H1 (cell line): Measurements from ENCODE around the gene CLEC16A. TPM values are rescaled to one million over a fixed set of nuclear protein-coding genes. Genes with fewer than 3 reads are reported as not detected.

Source experiments
- CTCF ChIA-PET: fragments of 300-600 bp; sonication (Branson Sonifier 250); formaldehyde crosslinking; loops from one replicate; lab custom pipeline; 2021; ENCODE audit not compliant: partially characterized antibody; lab: Charles Lee
- POLR2A ChIA-PET: fragments of 300-600 bp; sonication (Branson Sonifier 250); formaldehyde crosslinking; loops from one replicate; lab custom pipeline; 2021; ENCODE audit warnings: inconsistent platforms; ENCODE audit not compliant: partially characterized antibody; lab: Charles Lee
- DNase-seq, 2 experiments: peaks; one replicate each; pipeline versions ENCODE4 v3.0.0 to v3.0.0-alpha.2; 2010 to 2022; ENCODE audit warnings: low spot score in 2 of 2, low read depth in 1 of 2, mixed read lengths in 1 of 2
- FAIRE-seq: peaks from 2 replicates; lab custom pipeline; 2011; peaks lifted over from hg19 to GRCh38; lab: Jason Lieb, UNC
- H2AFZ ChIP-seq: 2 replicates; pipeline ENCODE4 v1.8.1; 2012; ENCODE audit warnings: low read length, inconsistent platforms
- H2AK5ac ChIP-seq: 2 replicates; pipeline ENCODE4 v1.6.1; 2013; ENCODE audit warnings: low read depth, low read length
- H2BK120ac ChIP-seq: replicated peaks from 2 replicates; pipeline ENCODE3; 2013; ENCODE audit warnings: low read depth, low read length, inconsistent platforms
- H2BK12ac ChIP-seq: 2 replicates; pipeline ENCODE4 v1.6.1; 2013; ENCODE audit warnings: low read depth, low read length
- H2BK15ac ChIP-seq: 2 replicates; pipeline ENCODE4 v1.6.1; 2013; ENCODE audit warnings: low read length
- H2BK20ac ChIP-seq: 2 replicates; pipeline ENCODE4 v1.6.1; 2013; ENCODE audit warnings: low read length
- H2BK5ac ChIP-seq: 2 replicates; pipeline ENCODE4 v1.6.1; 2013; ENCODE audit warnings: low read depth, low read length
- H3K14ac ChIP-seq: 2 replicates; pipeline ENCODE4 v1.6.1; 2013; ENCODE audit warnings: inconsistent platforms; ENCODE audit not compliant: insufficient read length
- H3K18ac ChIP-seq: 2 replicates; pipeline ENCODE4 v1.6.1; 2013; ENCODE audit warnings: low read length; ENCODE audit errors: extremely low read depth
- H3K23ac ChIP-seq: 2 replicates; pipeline ENCODE4 v1.6.1; 2013; ENCODE audit warnings: inconsistent platforms; ENCODE audit not compliant: insufficient read length
- H3K23me2 ChIP-seq: 2 replicates; pipeline ENCODE4 v1.6.1; 2013; ENCODE audit warnings: low read depth, low read length
- H3K27ac ChIP-seq: 2 replicates; pipeline ENCODE4 v1.6.1; 2011; ENCODE audit warnings: low read depth, low read length, inconsistent platforms
- H3K27me3 ChIP-seq, 4 experiments: replicated peaks in 1 of 4; 1 replicate in 1 of 4; 2 replicates in 3 of 4; pipeline versions ENCODE4 v1.6.1 to v1.8.1; 2011 to 2013; ENCODE audit warnings: low read length in 3 of 4, mild to moderate bottlenecking in 3 of 4, inconsistent platforms in 2 of 4, mixed read lengths in 2 of 4, moderate library complexity in 1 of 4; ENCODE audit not compliant: control insufficient read depth in 3 of 4, insufficient read depth in 3 of 4; ENCODE audit errors: extremely low read depth in 1 of 4
- H3K36me3 ChIP-seq, 4 experiments: 2 replicates each; pipeline versions ENCODE4 v1.6.1 to v1.8.1; 2011 to 2013; ENCODE audit warnings: mild to moderate bottlenecking in 4 of 4, low read length in 3 of 4, moderate library complexity in 2 of 4, control low read depth in 1 of 4, inconsistent platforms in 1 of 4; ENCODE audit not compliant: insufficient read depth in 4 of 4, control insufficient read depth in 2 of 4
- H3K4ac ChIP-seq: replicated peaks from 2 replicates; pipeline ENCODE3; 2013; ENCODE audit warnings: low read length, low read depth, mixed read lengths, inconsistent platforms; ENCODE audit not compliant: insufficient read length
- H3K4me1 ChIP-seq, 4 experiments: replicated peaks in 1 of 4; 1 replicate in 1 of 4; 2 replicates in 3 of 4; pipeline versions ENCODE4 v1.6.1 to v1.8.1; 2011 to 2013; ENCODE audit warnings: low read length in 3 of 4, inconsistent platforms in 2 of 4, mixed read lengths in 1 of 4; ENCODE audit not compliant: insufficient read depth in 4 of 4, control insufficient read depth in 3 of 4
- H3K4me2 ChIP-seq, 2 experiments: 2 replicates each; pipeline versions ENCODE4 v1.6.1 to v1.8.1; 2011 to 2013; ENCODE audit warnings: low read depth in 2 of 2, low read length in 2 of 2, control low read depth in 1 of 2, inconsistent platforms in 1 of 2, mild to moderate bottlenecking in 1 of 2; ENCODE audit not compliant: insufficient read depth in 1 of 2
- H3K4me3 ChIP-seq, 4 experiments: fragments of 200-600, 300-600 bp in 1 of 4; sonication (generic), shearing (Covaris generic), sonication (Bioruptor Twin) in 1 of 4; 2 replicates each; pipeline versions ENCODE4 v1.5.1 to v1.8.1; 2011 to 2016; ENCODE audit warnings: low read length in 4 of 4, low read depth in 3 of 4, control low read depth in 2 of 4, inconsistent platforms in 2 of 4, mild to moderate bottlenecking in 2 of 4, mixed read lengths in 1 of 4, moderate library complexity in 1 of 4; ENCODE audit not compliant: insufficient read depth in 2 of 4; ENCODE audit errors: extremely low read depth in 1 of 4
- H3K56ac ChIP-seq: replicated peaks from 2 replicates; pipeline ENCODE3; 2013; ENCODE audit warnings: low read depth, mild to moderate bottlenecking, mixed read lengths, low read length, inconsistent platforms; ENCODE audit not compliant: insufficient read length
- H3K79me1 ChIP-seq: 2 replicates; pipeline ENCODE4 v1.6.1; 2013; ENCODE audit warnings: low read depth, low read length, control low read depth
- H3K79me2 ChIP-seq, 2 experiments: 2 replicates each; pipeline versions ENCODE4 v1.6.1 to v1.8.1; 2012 to 2013; ENCODE audit warnings: low read length in 2 of 2, mild to moderate bottlenecking in 2 of 2, inconsistent platforms in 1 of 2; ENCODE audit not compliant: insufficient read depth in 2 of 2, control insufficient read depth in 1 of 2
- H3K9ac ChIP-seq, 4 experiments: replicated peaks in 1 of 4; 1 replicate in 1 of 4; 2 replicates in 3 of 4; pipeline versions ENCODE4 v1.6.1 to v1.8.1; 2011 to 2013; ENCODE audit warnings: low read depth in 3 of 4, low read length in 3 of 4, control low read depth in 2 of 4, mild to moderate bottlenecking in 2 of 4, moderate library complexity in 2 of 4, inconsistent platforms in 1 of 4; ENCODE audit errors: extremely low read depth in 1 of 4
- H3K9me3 ChIP-seq, 2 experiments: 2 replicates each; pipeline versions ENCODE4 v1.6.1 to v1.8.1; 2012 to 2013; ENCODE audit warnings: mild to moderate bottlenecking in 2 of 2, moderate library complexity in 2 of 2, control low read depth in 1 of 2, inconsistent platforms in 1 of 2, low read depth in 1 of 2, low read length in 1 of 2, mixed read lengths in 1 of 2; ENCODE audit not compliant: insufficient read depth in 2 of 2
- H4K20me1 ChIP-seq, 2 experiments: replicated peaks in 1 of 2; 2 replicates each; pipeline versions ENCODE3 to v1.8.1; 2011 to 2013; ENCODE audit warnings: inconsistent platforms in 2 of 2, low read length in 2 of 2, mild to moderate bottlenecking in 1 of 2; ENCODE audit not compliant: insufficient read depth in 2 of 2, control insufficient read depth in 1 of 2
- H4K5ac ChIP-seq: 2 replicates; pipeline ENCODE4 v1.6.1; 2013; ENCODE audit warnings: low read length, low read depth, mixed read lengths, inconsistent platforms; ENCODE audit not compliant: insufficient read length
- H4K8ac ChIP-seq: 2 replicates; pipeline ENCODE4 v1.8.0; 2013; ENCODE audit warnings: mild to moderate bottlenecking, moderate library complexity, low read length, inconsistent platforms; ENCODE audit not compliant: insufficient read depth; ENCODE audit errors: extremely low read depth
- H4K91ac ChIP-seq: replicated peaks from 2 replicates; pipeline ENCODE3; 2013; ENCODE audit warnings: low read length, mixed read lengths, inconsistent platforms; ENCODE audit not compliant: insufficient read length
- CTCF ChIP-seq, 3 experiments: IDR thresholded peaks; 1 replicate in 2 of 3; 2 replicates in 1 of 3; pipeline versions ENCODE4 v1.5.1 to v1.6.1; 2011; ENCODE audit warnings: low read length in 3 of 3, mild to moderate bottlenecking in 3 of 3, inconsistent platforms in 2 of 3, low read depth in 1 of 3, moderate library complexity in 1 of 3; ENCODE audit not compliant: insufficient read depth in 1 of 3; ENCODE audit errors: control extremely low read depth in 1 of 3
- KDM4A ChIP-seq: IDR thresholded peaks from one replicate; pipeline ENCODE4 v1.7.1; 2012; ENCODE audit warnings: low read depth, mild to moderate bottlenecking, moderate library complexity, low read length, inconsistent platforms; ENCODE audit not compliant: severe bottlenecking
- KDM5A ChIP-seq: fragments of 200-600 bp; IDR thresholded peaks from 2 replicates; pipeline ENCODE4 v1.7.1; 2012; ENCODE audit warnings: mild to moderate bottlenecking, low read length, inconsistent platforms, mixed read lengths
- USF2 ChIP-seq: IDR thresholded peaks from 2 replicates; pipeline ENCODE4 v1.6.1; 2011; ENCODE audit warnings: low read length, improper control_type of control experiment
- WGBS, 2 experiments: shearing (Covaris generic) in 1 of 2; methylation state at CpG; one replicate each; pipeline versions ENCODE4 v1.1.6 to v1.1.7; 2013 to 2015; ENCODE audit warnings: low lambda C conversion rate in 2 of 2, mixed read lengths in 2 of 2, inconsistent platforms in 1 of 2, low coverage in 1 of 2, missing lambda C conversion rate in 1 of 2; ENCODE audit not compliant: insufficient replicate concordance in 2 of 2, insufficient coverage in 1 of 2, insufficient read length in 1 of 2; ENCODE audit errors: extremely low coverage in 1 of 2, missing lambda C conversion rate in 1 of 2; 5-methylcytosine and 5-hydroxymethylcytosine counted together
- polyA plus RNA-seq, 7 experiments: library from polyadenylated mRNA; depleted of rRNA in 3 of 7; stranded (reverse) in 5 of 7; unstranded in 2 of 7; fragments of >200 nt in 5 of 7; fragments of 200-250 nt in 2 of 7; gene quantifications; 1 replicate in 5 of 7; 2 replicates in 1 of 7; 4 replicates in 1 of 7; pipeline versions ENCODE4 v1.2.1 to v1.2.3, GENCODE V29; 2011 to 2013; ENCODE audit warnings: missing spikeins in 2 of 7, mixed read lengths in 2 of 7
- total RNA-seq: library from RNA; stranded (reverse); fragmentation: NEBNext Ultra II Directional; extraction: Animal tissue kit (Norgen Biotek cat#: 25700); gene quantifications from 2 replicates; pipeline ENCODE4 v1.2.1, GENCODE V29; 2021

CLEC16A gene
- total and polyA plus RNA-seq, 2 of the 8 experiments (the other 6 are each of a cell fraction or from before 2014, with no cell fraction given): 7.6 to 19.3 TPM

- no peak overlapping the region for H2BK120ac ChIP-seq
- POLR2A ChIA-PET: interaction anchor here (0.6 kb wide), 1 partner anchor 39 kb away, joined by 3 read pairs; no protein-coding TSS in a partner anchor
- H3K27ac ChIP-seq: no peak overlapping the region
- H4K20me1 ChIP-seq: no peaks in the 10 kb centered on the region
- 90% methylated on average over 4 of the region's 4 CpGs; no CpG with 5 or more reads in 1 of the 2 experiments for WGBS, 2 experiments
- no peak overlapping the region for H4K5ac ChIP-seq
- H3K9ac ChIP-seq: no peak overlapping the region
- no peak overlapping the region for H3K18ac ChIP-seq
- DNase-seq (no peak), FAIRE-seq (no peak)
- H3K9me3 ChIP-seq: no peaks in the 10 kb centered on the region
- H3K4me3 ChIP-seq: no peak overlapping the region
- no peak overlapping the region for H4K91ac ChIP-seq
- H3K4ac ChIP-seq: no peak overlapping the region
- H2BK15ac ChIP-seq: no peak overlapping the region
- H3K23ac ChIP-seq: no peak overlapping the region
- no peak overlapping the region for H2BK5ac ChIP-seq
- no peaks in the 10 kb centered on the region for H3K27me3 ChIP-seq
- H2AFZ ChIP-seq: no peak overlapping the region
- no peak overlapping the region for H2AK5ac ChIP-seq
- H3K4me1 ChIP-seq: no peaks in the 10 kb centered on the region
- no peak overlapping the region for H3K56ac ChIP-seq
- H3K4me2 ChIP-seq: no peak overlapping the region
- H3K23me2 ChIP-seq: no peaks in the 10 kb centered on the region
- no peaks in the 10 kb centered on the region for H3K79me1 ChIP-seq
- no peaks in the 10 kb centered on the region for H3K79me2 ChIP-seq
- no peak overlapping the region for H4K8ac ChIP-seq
- no peak overlapping the region for H3K14ac ChIP-seq
- no peaks in the 10 kb centered on the region for H3K36me3 ChIP-seq
- H2BK20ac ChIP-seq: no peak overlapping the region
- CTCF ChIA-PET: interaction anchor here (0.9 to 1.6 kb wide), 3 partner anchors 10 to 24 kb away, joined by 3 read pairs; no protein-coding TSS in a partner anchor
- no peak overlapping the region for H2BK12ac ChIP-seq
- TF ChIP-seq KDM4A: no peak
- TF ChIP-seq USF2: no peak
- TF ChIP-seq KDM5A: no peak
- TF ChIP-seq CTCF (IDR thresholded peaks at IDR 0.05; ENCODE audit: control extremely low read depth in 1 of 3, insufficient read depth in 1 of 3, low read depth in 1 of 3, low read length in 3 of 3): no peak
Observed at GRCh38 chr16:11159282-11159681, 214.9 kb downstream of the CLEC16A start.
